Lower leg skin (tissue), 4 donors: Measurements from ENCODE around the gene PAK4. TPM values are rescaled to one million over a fixed set of nuclear protein-coding genes. Genes with fewer than 3 reads are reported as not detected.
"Not testable (repeated sequence)": the region's sequence is repeated elsewhere in the genome, so short reads cannot be mapped to it uniquely, and the experiment has no call there.

Source experiments
- DNase-seq, 2 donors: peaks; one replicate each; pipeline ENCODE4 v3.0.0-alpha.2; 2019; ENCODE audit warnings: low spot score in 2 of 2
- H3K4me3 ChIP-seq: fragments of 200-600 bp; sonication (generic); 2 replicates; pipeline ENCODE4 v1.5.1; 2017; ENCODE audit warnings: mild to moderate bottlenecking, low read depth; ENCODE audit not compliant: poor library complexity, severe bottlenecking
- CTCF ChIP-seq, 3 donors: fragments of 450-650 bp; IDR thresholded peaks; one replicate each; pipeline ENCODE4 v1.5.1; 2016; ENCODE audit warnings: antibody characterized with exemption in 3 of 3, mild to moderate bottlenecking in 3 of 3, moderate library complexity in 2 of 3
- POLR2A ChIP-seq, 2 donors: fragments of 450-650 bp; IDR thresholded peaks; one replicate each; pipeline ENCODE4 v1.6.1; 2016 to 2017; ENCODE audit warnings: antibody characterized with exemption in 2 of 2, mild to moderate bottlenecking in 1 of 2, moderate library complexity in 1 of 2
- WGBS, 2 donors: methylation state at CpG; one replicate each; pipeline ENCODE4 v1.1.5; 2018; 5-methylcytosine and 5-hydroxymethylcytosine counted together
- intact Hi-C: fragments of 100-400 bp; cut with DNase I; formaldehyde crosslinking; loops from one replicate; pipeline ENCODE4 v1.15.0; 2023; ENCODE audit warnings: low total_unique reads
- total RNA-seq, 4 donors: library from RNA; depleted of rRNA; stranded (reverse); fragments of >200 nt; gene quantifications; one replicate each; pipeline ENCODE4 v1.1.0, GENCODE V29; 2016

PAK4 gene
- total RNA-seq, 4 donors from 2014 or later: 30.9 to 65.7 (median 40.1) TPM

- 28 to 33% methylated on average over 8 of the region's 8 CpGs for WGBS, 2 donors
- intact Hi-C loops: no loop called here
- H3K4me3 ChIP-seq: no peak overlapping the region
- DNase-seq: no peak
- no peak for TF ChIP-seq POLR2A (IDR thresholded peaks at IDR 0.05)
- TF ChIP-seq CTCF (IDR thresholded peaks at IDR 0.05): no peak
Measured at GRCh38 chr19:39212375-39212742, 86.8 kb downstream of the PAK4 start.

DNA sequence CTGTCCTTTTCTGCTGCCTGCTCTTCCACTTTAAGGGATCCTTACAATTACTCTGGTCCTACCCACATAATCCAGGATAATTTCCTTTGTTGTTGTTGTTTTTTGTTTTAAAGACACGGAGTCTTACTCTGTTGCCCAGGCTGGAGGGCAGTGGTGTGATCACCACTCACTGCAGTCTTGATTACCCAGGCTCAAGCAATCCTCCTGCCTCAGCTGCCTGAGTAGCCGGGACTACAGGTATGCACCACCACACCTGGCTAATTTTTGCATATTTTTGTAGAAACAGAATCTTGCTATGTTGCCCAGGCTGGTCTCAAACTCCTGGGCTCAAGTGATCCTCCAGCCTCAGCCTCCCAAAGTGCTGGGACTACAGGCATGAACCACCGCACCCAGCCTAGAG, 89.7 kb downstream of the PAK4 start:
- intact Hi-C loops, DNase-seq, H3K4me3 ChIP-seq: not testable (repeated sequence)
- WGBS, 2 donors: 90 to 91% methylated on average over 3 of the region's 3 CpGs

- TF ChIP-seq CTCF (IDR thresholded peaks at IDR 0.05): no peak
- no peak for TF ChIP-seq POLR2A (IDR thresholded peaks at IDR 0.05)
- H3K4me3 ChIP-seq: no peak overlapping the region
- intact Hi-C loops: no loop called here
- WGBS, 2 donors: 86 to 89% methylated on average over 5 of the region's 5 CpGs
- DNase-seq: no peak
Measured at GRCh38 chr19:39217094-39217493, 91.5 kb downstream of the PAK4 start.

DNA sequence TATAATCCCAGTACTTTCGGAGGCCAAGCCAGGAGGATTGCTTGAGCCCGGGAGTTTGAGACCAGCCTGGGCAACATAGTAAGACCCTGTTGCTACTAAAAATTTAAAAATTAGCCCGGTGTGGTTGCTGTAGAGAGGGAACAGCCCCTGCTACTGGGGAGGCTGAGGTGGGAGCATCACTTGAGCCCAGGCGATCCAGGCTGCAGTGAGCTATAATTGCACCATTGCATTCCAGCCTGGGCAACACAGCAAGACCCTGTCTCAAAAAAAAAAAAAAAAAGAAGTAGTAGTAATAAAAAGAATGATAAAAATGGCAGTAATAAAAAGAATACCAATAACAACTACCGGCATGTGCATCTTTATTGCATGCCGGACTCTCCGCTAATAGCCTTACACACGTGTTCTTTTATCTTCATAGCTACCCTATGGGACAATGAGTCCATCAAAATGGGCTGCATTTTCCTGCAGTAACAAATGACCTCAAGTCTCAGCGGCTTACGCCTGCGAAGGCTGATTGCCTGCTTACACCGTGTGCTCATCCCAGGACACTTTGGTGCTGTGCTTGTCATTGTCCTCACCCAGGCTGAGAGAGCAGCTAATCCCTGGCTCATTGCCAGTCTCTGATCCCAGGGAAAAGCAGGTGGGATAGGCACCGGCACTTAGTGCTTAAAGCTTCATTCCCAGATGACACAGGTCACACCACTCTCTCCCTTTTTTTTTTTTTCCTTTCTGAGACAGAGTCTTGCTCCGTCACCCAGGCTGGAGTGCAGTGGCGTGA, 92.8 kb downstream of the PAK4 start:
- intact Hi-C loops: no loop called here
- no peak for TF ChIP-seq CTCF (IDR thresholded peaks at IDR 0.05)
- TF ChIP-seq POLR2A (IDR thresholded peaks at IDR 0.05): no peak
- DNase-seq: no peak
- H3K4me3 ChIP-seq: no peak overlapping the region
- 88 to 91% methylated on average over 15 of the region's 15 CpGs for WGBS, 2 donors

DNA sequence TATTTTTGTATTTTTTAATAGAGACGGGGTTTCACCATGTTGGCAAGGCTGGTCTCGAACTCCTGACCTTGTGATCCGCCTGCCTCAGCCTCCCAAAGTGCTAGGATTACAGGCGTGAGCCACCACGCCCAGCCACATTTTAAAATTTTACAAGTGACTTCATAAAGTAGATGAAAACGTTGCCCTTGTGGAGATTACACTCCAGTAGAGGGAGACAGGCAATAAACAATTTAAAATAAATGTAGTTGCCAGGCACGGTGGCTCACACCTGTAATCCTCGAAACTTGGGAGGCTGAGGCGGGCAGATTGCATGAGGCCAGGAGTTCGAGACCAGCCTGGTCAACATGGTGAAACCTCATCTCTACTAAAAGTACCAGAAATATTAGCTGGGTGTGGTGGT, 93.5 kb downstream of the PAK4 start:
- intact Hi-C loops, DNase-seq, H3K4me3 ChIP-seq: not testable (repeated sequence)
- WGBS, 2 donors: 68 to 73% methylated on average over 10 of the region's 10 CpGs

DNA sequence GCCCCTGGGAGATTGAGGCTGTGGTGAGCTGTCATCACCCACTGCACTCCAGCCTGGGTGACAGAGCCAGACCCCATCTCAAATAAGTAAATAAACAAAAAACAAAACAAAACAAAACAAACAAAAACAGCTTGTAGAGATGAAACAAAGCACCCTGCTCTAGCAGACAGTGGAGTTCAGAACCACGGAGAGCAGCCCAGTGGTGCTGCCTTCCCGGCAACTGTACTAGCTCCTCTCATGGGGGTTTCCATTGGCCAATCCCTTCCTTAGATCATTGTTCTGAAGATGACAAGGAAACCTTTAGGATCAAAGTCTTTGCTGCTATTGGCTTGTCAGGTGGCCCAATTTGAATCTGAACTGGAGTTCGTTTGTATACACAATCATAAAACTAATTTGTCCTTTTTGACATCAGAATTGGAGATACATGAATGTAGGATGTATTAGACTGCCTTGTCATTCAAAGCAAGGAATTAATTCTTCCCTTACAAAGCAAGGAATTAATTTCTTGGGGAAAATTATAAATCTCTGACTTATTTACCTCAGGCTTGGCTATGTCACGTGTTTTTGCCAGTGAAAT, 98.2 kb downstream of the PAK4 start:
- 20 to 24% methylated on average over 4 of the region's 4 CpGs for WGBS, 2 donors

More for the DNA sequence above, 98.2 kb downstream of the PAK4 start:
- intact Hi-C loops: no loop called here
- DNase-seq: no peak
- no peak overlapping the region for H3K4me3 ChIP-seq
- TF ChIP-seq CTCF (IDR thresholded peaks at IDR 0.05): no peak
- TF ChIP-seq POLR2A (IDR thresholded peaks at IDR 0.05): no peak
